ENCODE measurements around the gene ATP7A. TPM values are rescaled to one million over a fixed set of nuclear protein-coding genes. Genes with fewer than 3 reads are reported as not detected.

Gene ATP7A
- total and polyA plus RNA-seq, 2 donors (not counting 1 experiment from before 2014, with no cell fraction given) = 2.7 to 12.4 TPM

DNA sequence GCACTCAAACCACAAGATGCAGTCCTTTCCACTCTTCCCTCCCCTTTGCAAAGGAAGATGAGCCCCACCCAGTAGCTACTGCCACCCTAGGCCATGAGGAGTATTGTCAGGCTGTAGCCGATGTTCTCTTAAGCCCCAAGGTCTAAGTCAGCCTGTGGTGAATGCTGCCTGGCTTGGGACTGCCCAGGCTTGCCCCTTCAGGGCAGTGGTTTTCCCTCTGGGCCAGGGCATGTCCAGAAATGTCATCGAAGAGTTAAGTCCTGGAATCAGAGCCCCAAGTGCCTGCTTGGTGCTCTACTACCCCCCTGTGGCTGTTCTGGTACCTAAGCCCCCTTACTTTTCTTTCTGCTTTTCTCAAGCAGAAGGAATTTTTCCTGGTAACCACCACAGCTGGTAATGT lies 181.8 kb downstream of the ATP7A start:
- H3K36me3 ChIP-seq (replicated peaks in 1 of 2; ENCODE audit: control extremely low read depth in 1 of 2, control insufficient read depth in 1 of 2, extremely low read depth in 1 of 2, insufficient read depth in 2 of 2, low read length in 1 of 2) = no peaks in the 10 kb centered on the region
- no peak overlapping the region for H3K9ac ChIP-seq (ENCODE audit: low read length)
- H2AFZ ChIP-seq (ENCODE audit: insufficient read depth, low read depth, low read length, poor library complexity, severe bottlenecking) = no peak overlapping the region
- H3K9me3 Mint-ChIP-seq (ENCODE audit: insufficient read depth) = no peaks in the 10 kb centered on the region
- no peaks in the 10 kb centered on the region for H3K27me3 Mint-ChIP-seq
- no peak overlapping the region for H3K4me2 ChIP-seq (replicated peaks; ENCODE audit: low read depth, low read length, poor library complexity, severe bottlenecking)
- peaks cover 0 to 2% (median 0%) of the 10 kb centered on the region in 3 donors for H3K9me3 ChIP-seq (ENCODE audit: control extremely low read depth in 1 of 3, control insufficient read depth in 2 of 3, insufficient read depth in 1 of 3, low read length in 2 of 3)
- H3K4me3 ChIP-seq (ENCODE audit: control extremely low read depth in 1 of 5, extremely low read depth in 1 of 5, insufficient read depth in 1 of 5, low read depth in 2 of 5, low read length in 4 of 5) = no peak overlapping the region
- no peaks in the 10 kb centered on the region for H3K79me2 ChIP-seq (ENCODE audit: control insufficient read depth, insufficient read depth, low read length)
- no peak overlapping the region for H3K27ac Mint-ChIP-seq
- ATAC-seq (ENCODE audit: low read depth) = no peak
- CTCF ChIA-PET = no interaction called here
- H3K4me1 ChIP-seq (ENCODE audit: control insufficient read depth in 2 of 2, insufficient read depth in 2 of 2, low read length in 2 of 2) = no peaks in the 10 kb centered on the region
- no peak for TF ChIP-seq EZH2 (IDR thresholded peaks at IDR 0.05; ENCODE audit: borderline replicate concordance, insufficient read depth, low read depth, low read length, poor library complexity, severe bottlenecking)
- TF ChIP-seq, protein P1, sequence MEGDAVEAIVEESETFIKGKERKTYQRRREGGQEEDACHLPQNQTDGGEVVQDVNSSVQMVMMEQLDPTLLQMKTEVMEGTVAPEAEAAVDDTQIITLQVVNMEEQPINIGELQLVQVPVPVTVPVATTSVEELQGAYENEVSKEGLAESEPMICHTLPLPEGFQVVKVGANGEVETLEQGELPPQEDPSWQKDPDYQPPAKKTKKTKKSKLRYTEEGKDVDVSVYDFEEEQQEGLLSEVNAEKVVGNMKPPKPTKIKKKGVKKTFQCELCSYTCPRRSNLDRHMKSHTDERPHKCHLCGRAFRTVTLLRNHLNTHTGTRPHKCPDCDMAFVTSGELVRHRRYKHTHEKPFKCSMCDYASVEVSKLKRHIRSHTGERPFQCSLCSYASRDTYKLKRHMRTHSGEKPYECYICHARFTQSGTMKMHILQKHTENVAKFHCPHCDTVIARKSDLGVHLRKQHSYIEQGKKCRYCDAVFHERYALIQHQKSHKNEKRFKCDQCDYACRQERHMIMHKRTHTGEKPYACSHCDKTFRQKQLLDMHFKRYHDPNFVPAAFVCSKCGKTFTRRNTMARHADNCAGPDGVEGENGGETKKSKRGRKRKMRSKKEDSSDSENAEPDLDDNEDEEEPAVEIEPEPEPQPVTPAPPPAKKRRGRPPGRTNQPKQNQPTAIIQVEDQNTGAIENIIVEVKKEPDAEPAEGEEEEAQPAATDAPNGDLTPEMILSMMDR (IDR thresholded peaks at IDR 0.05) = no peak
- intact Hi-C loops (cut with micrococcal nuclease) = no loop called here
- DNase-seq = no peak
- POLR2A ChIA-PET = no interaction called here
- H3K27me3 ChIP-seq (replicated peaks in 1 of 4; ENCODE audit: control extremely low read depth in 1 of 4, control insufficient read depth in 3 of 4, insufficient read depth in 4 of 4, low read length in 3 of 4) = no peaks in the 10 kb centered on the region
- no peaks in the 10 kb centered on the region for H3K4me1 Mint-ChIP-seq
- no peak overlapping the region for H3K4me3 Mint-ChIP-seq
- no peak overlapping the region for H3K27ac ChIP-seq (ENCODE audit: low read length in 2 of 2)
- H4K20me1 ChIP-seq (ENCODE audit: control insufficient read depth, insufficient read depth, low read length, poor library complexity, severe bottlenecking) = no peaks in the 10 kb centered on the region
- 40% methylated on average over 1 of the region's 2 CpGs for WGBS (ENCODE audit: insufficient coverage)

DNA sequence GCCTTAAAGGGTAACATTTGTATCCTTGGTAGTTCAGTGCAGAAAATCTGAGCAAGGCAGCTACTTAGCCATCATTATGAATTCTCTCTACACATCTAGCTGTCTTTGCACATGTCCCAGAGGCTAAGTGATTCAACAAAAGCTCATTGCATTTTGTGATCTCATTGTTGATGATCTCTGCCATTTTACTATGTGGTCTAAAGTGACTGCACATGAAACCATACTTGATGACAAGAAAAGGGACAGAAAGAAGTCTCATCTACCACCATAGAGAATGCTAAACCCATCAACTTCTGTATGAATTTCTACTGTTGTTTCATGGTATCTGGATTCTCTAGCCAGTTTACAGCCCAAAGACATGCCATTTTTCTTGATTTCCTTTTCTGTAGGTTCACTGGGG lies 187.6 kb downstream of the ATP7A start:
- H3K9ac ChIP-seq (ENCODE audit: low read length) = no peak overlapping the region
- no peaks in the 10 kb centered on the region for H3K27me3 ChIP-seq (replicated peaks in 1 of 4; ENCODE audit: control extremely low read depth in 1 of 4, control insufficient read depth in 3 of 4, insufficient read depth in 4 of 4, low read length in 3 of 4)
- no peak overlapping the region for H3K4me2 ChIP-seq (replicated peaks; ENCODE audit: low read depth, low read length, poor library complexity, severe bottlenecking)
- no peak overlapping the region for H2AFZ ChIP-seq (ENCODE audit: insufficient read depth, low read depth, low read length, poor library complexity, severe bottlenecking)
- no peak for TF ChIP-seq EZH2 (IDR thresholded peaks at IDR 0.05; ENCODE audit: borderline replicate concordance, insufficient read depth, low read depth, low read length, poor library complexity, severe bottlenecking)
- TF ChIP-seq, protein P1 (IDR thresholded peaks at IDR 0.05) = no peak
- no peak for DNase-seq
- Mint-ChIP-seq H3K27me3 (no peaks in the 10 kb centered on the region), H3K4me1 (no peaks in the 10 kb centered on the region), H3K27ac (no peak overlapping the region), H3K9me3 (ENCODE audit: insufficient read depth) (no peaks in the 10 kb centered on the region), H3K4me3 (no peak overlapping the region)
- no peaks in the 10 kb centered on the region for H3K36me3 ChIP-seq (replicated peaks in 1 of 2; ENCODE audit: control extremely low read depth in 1 of 2, control insufficient read depth in 1 of 2, extremely low read depth in 1 of 2, insufficient read depth in 2 of 2, low read length in 1 of 2)
- no peaks in the 10 kb centered on the region for H4K20me1 ChIP-seq (ENCODE audit: control insufficient read depth, insufficient read depth, low read length, poor library complexity, severe bottlenecking)
- CTCF ChIA-PET = no interaction called here
- H3K4me1 ChIP-seq (ENCODE audit: control insufficient read depth in 2 of 2, insufficient read depth in 2 of 2, low read length in 2 of 2) = peaks cover 0 to 3% of the 10 kb centered on the region in 2 donors
- no peak overlapping the region for H3K4me3 ChIP-seq (ENCODE audit: control extremely low read depth in 1 of 5, extremely low read depth in 1 of 5, insufficient read depth in 1 of 5, low read depth in 2 of 5, low read length in 4 of 5)
- no peak for ATAC-seq (ENCODE audit: low read depth)
- intact Hi-C loops (cut with micrococcal nuclease) = no loop called here
- POLR2A ChIA-PET = no interaction called here
- H3K9me3 ChIP-seq (ENCODE audit: control extremely low read depth in 1 of 3, control insufficient read depth in 2 of 3, insufficient read depth in 1 of 3, low read length in 2 of 3) = no peaks in the 10 kb centered on the region
- H3K27ac ChIP-seq (ENCODE audit: low read length in 2 of 2) = no peak overlapping the region
- H3K79me2 ChIP-seq (ENCODE audit: control insufficient read depth, insufficient read depth, low read length) = no peaks in the 10 kb centered on the region

Small RNAs within 50 kb of the gene (small RNA-seq; reads per million reads assigned to genes)
- not detected for gene RN7SL460P (ENCODE audit: insufficient read length, low read depth, low replicate concordance)

Other genes with a start within 250 kb of the ATP7A start
- 173 and 187 TPM in 2 replicates for gene ATRX, start 124.5 kb upstream of the ATP7A start, total RNA-seq
- gene ATRX, start 124.5 kb upstream of the ATP7A start, polyA plus RNA-seq = 19.3 and 28.4 TPM in 2 replicates
- 28.1 and 30.0 TPM in 2 replicates for gene MAGT1, start 15.3 kb upstream of the ATP7A start, total RNA-seq
- gene MAGT1, start 15.3 kb upstream of the ATP7A start, polyA plus RNA-seq = 7.4 and 14.9 TPM in 2 replicates
- gene COX7B, start 11.2 kb upstream of the ATP7A start, total RNA-seq = 91.1 and 94.0 TPM in 2 replicates
- gene COX7B, start 11.2 kb upstream of the ATP7A start, polyA plus RNA-seq = 292 and 352 TPM in 2 replicates
- gene PGAM4, start 58.9 kb downstream of the ATP7A start, total RNA-seq = not detected in 2 replicates
- gene PGAM4, start 58.9 kb downstream of the ATP7A start, polyA plus RNA-seq = not detected in 2 replicates
- 153 and 162 TPM in 2 replicates for gene PGK1, start 193.6 kb downstream of the ATP7A start, total RNA-seq
- gene PGK1, start 193.6 kb downstream of the ATP7A start, polyA plus RNA-seq = 83.7 and 135 TPM in 2 replicates
- gene TAF9B, start 229.0 kb downstream of the ATP7A start, total RNA-seq = 12.2 and 13.7 TPM in 2 replicates
- 2.2 and 2.5 TPM in 2 replicates for gene TAF9B, start 229.0 kb downstream of the ATP7A start, polyA plus RNA-seq

Measured in B cell (primary cell).